ENCODE results near the gene DDX23.

DDX23 gene

GRCh38 chr12:48795550-48796455 is 56.2 kb downstream of the DDX23 start:
- DNase-seq (ENCODE audit: low read depth in 2 of 2), result peak; percentile 35 to 37

- no peak for DNase-seq (ENCODE audit: low read depth in 2 of 2)
Observed at GRCh38 chr12:48794870-48795269, 57.1 kb downstream of the DDX23 start.

- DNase-seq (ENCODE audit: low read depth in 2 of 2), result no peak
Observed at GRCh38 chr12:48793696-48794095, 58.3 kb downstream of the DDX23 start.

GRCh38 chr12:48789858-48790326 is 62.1 kb downstream of the DDX23 start:
- DNase-seq (ENCODE audit: low read depth in 2 of 2), result no peak

GRCh38 chr12:48788854-48789775 is 62.8 kb downstream of the DDX23 start, which contains the start of gene ADCY6:
TSS of gene ADCY6 (minus strand) at chr12:48789089. CDS start at chr12:48783434, 5,655 bp downstream.
- DNase-seq (ENCODE audit: low read depth in 2 of 2), result no peak

- DNase-seq (ENCODE audit: low read depth in 2 of 2), result no peak
Observed at GRCh38 chr12:48788524-48788853, 63.5 kb downstream of the DDX23 start.

- no peak for DNase-seq (ENCODE audit: low read depth in 2 of 2)
Observed at GRCh38 chr12:48787791-48788523, 64.0 kb downstream of the DDX23 start.

GRCh38 chr12:48786591-48787544 is 65.1 kb downstream of the DDX23 start:
- no peak for DNase-seq (ENCODE audit: low read depth in 2 of 2)

- DNase-seq (ENCODE audit: low read depth in 2 of 2), result no peak
Observed at GRCh38 chr12:48783432-48783831, 68.5 kb downstream of the DDX23 start.

GRCh38 chr12:48782457-48783395 is 69.2 kb downstream of the DDX23 start:
- no peak for DNase-seq (ENCODE audit: low read depth in 2 of 2)

GRCh38 chr12:48781750-48782456 is 70.1 kb downstream of the DDX23 start:
- no peak for DNase-seq (ENCODE audit: low read depth in 2 of 2)

GRCh38 chr12:48780381-48781025 is 71.5 kb downstream of the DDX23 start:
- DNase-seq (ENCODE audit: low read depth in 2 of 2), result no peak

- DNase-seq (ENCODE audit: low read depth in 2 of 2), result no peak
Observed at GRCh38 chr12:48779869-48780268, 72.1 kb downstream of the DDX23 start.

Measured in stimulated activated CD4-positive, alpha-beta T cell treated with anti-CD3 and anti-CD28 coated beads, Interleukin-1b, Interleukin-23, amount 100 ng/mL, for 4 hours (primary cell).